ENCODE data around the gene APBB2.

APBB2 gene

DNA sequence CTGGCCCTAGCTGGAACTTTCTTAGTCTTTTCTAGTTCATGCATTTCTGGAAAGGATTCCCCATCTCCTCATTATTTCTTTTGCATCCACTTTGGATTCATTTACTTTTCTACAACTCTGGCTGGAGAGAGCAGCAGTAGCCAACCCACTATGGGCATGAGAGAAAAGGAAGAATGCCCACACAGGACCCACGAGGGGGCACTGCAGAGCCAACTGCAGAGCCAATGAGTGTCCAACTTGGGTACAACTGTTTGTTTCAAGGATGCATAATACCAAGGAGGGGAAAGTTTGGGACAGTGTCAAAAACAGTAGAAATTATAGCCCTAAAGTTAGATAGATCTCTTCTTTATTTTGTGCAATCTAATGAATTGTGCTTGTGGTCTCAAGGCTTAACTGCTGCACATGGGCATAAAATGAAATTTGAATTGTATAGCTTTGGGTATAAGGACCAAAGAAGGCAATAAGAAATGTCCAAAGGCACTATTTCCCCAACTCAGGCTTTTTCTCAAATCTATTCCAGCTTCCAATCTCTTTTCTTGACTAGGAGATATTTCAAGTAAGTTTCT lies 233.9 kb downstream of the APBB2 start:
- H3K27ac ChIP-seq: no peak overlapping the region
- TF ChIP-seq, protein P1, sequence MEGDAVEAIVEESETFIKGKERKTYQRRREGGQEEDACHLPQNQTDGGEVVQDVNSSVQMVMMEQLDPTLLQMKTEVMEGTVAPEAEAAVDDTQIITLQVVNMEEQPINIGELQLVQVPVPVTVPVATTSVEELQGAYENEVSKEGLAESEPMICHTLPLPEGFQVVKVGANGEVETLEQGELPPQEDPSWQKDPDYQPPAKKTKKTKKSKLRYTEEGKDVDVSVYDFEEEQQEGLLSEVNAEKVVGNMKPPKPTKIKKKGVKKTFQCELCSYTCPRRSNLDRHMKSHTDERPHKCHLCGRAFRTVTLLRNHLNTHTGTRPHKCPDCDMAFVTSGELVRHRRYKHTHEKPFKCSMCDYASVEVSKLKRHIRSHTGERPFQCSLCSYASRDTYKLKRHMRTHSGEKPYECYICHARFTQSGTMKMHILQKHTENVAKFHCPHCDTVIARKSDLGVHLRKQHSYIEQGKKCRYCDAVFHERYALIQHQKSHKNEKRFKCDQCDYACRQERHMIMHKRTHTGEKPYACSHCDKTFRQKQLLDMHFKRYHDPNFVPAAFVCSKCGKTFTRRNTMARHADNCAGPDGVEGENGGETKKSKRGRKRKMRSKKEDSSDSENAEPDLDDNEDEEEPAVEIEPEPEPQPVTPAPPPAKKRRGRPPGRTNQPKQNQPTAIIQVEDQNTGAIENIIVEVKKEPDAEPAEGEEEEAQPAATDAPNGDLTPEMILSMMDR (conservative IDR thresholded peaks at IDR 0.05): no peak; the same call in 1 of the 2 replicates

DNA sequence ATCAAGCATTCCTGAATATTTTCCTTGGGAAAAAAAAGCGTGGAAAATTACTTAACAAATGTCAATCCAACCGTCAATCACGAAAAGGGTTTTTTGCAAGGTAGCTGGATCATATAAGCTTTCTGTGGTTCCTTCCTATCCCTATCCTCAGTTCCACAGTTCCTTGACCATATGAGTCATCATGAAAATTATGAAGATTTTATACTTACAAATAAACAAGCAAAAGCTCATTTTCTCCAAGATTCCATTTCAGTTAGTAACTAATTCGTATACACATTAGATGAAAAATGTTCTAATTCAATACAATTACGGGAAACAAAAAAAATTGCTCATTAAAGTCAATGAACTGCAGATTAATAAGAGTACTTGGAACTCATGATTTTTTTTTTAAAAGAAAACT lies 235.8 kb downstream of the APBB2 start:
- TF ChIP-seq, protein P1 (conservative IDR thresholded peaks at IDR 0.05): no peak

GRCh38 chr4:40976343-40976742 lies 238.0 kb downstream of the APBB2 start:
- peak overlapping the region; percentile 86 for H3K27ac ChIP-seq
- TF ChIP-seq, protein P1 (conservative IDR thresholded peaks at IDR 0.05): peak; percentile 84

More for the DNA sequence above, 235.8 kb downstream of the APBB2 start:
- H3K27ac ChIP-seq: no peak overlapping the region

GRCh38 chr4:40972722-40973121 lies 241.6 kb downstream of the APBB2 start:
- TF ChIP-seq, protein P1 (conservative IDR thresholded peaks at IDR 0.05): no peak
- peak overlapping the region; percentile 86; the same call in 1 of the 2 replicates for H3K27ac ChIP-seq

DNA sequence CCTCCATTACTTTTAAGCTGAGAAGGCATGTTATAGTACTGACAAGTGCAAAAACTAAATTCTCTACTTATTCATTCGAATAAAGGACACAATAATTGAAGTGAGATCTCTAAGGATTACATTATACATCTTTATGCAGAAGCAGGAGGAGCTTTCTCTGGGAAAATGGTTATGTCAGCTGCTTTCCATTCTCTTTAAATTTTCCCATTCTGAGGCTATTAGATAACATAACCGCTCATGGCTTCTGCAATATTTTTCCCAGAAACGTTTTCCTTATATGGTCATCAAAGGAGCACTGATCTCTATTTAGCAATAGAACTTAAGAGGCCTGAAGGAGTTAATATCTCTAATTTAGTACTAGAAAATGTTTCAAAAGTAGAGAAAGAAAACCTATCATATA lies 243.0 kb downstream of the APBB2 start:
- H3K27ac ChIP-seq: no peak overlapping the region
- TF ChIP-seq, protein P1 (conservative IDR thresholded peaks at IDR 0.05): no peak

- no peak overlapping the region for H3K27ac ChIP-seq
- TF ChIP-seq, protein P1 (conservative IDR thresholded peaks at IDR 0.05): no peak
Observed at GRCh38 chr4:40969501-40969900, 244.8 kb downstream of the APBB2 start.

GRCh38 chr4:40967550-40967949 lies 246.8 kb downstream of the APBB2 start:
- no peak overlapping the region for H3K27ac ChIP-seq
- TF ChIP-seq, protein P1 (conservative IDR thresholded peaks at IDR 0.05): no peak

Measured in VCaP (cell line).